Vagina (tissue), 2 donors: Measurements from ENCODE around the gene EXD3.

Source experiments
- CTCF ChIP-seq, 3 experiments: fragments of 450-650 bp in 2 of 3; fragments of 200-600 bp in 1 of 3; sonication (generic) in 1 of 3; IDR thresholded peaks; one replicate each; pipeline ENCODE4 v1.5.1; 2017 to 2019; ENCODE audit warnings: antibody characterized with exemption in 3 of 3, mild to moderate bottlenecking in 2 of 3, moderate library complexity in 2 of 3
- POLR2A ChIP-seq, 2 donors: fragments of 450-650 bp; IDR thresholded peaks; one replicate each; pipeline ENCODE4 v1.6.1; 2017; ENCODE audit warnings: antibody characterized with exemption in 2 of 2, mild to moderate bottlenecking in 2 of 2, moderate library complexity in 2 of 2
- POLR2AphosphoS5 ChIP-seq, 2 donors: sonication (generic); formaldehyde crosslinking; IDR thresholded peaks; one replicate each; pipeline ENCODE4 v1.9.0; 2017; ENCODE audit warnings: antibody characterized with exemption in 2 of 2, mild to moderate bottlenecking in 2 of 2, low read depth in 1 of 2; ENCODE audit not compliant: insufficient read depth in 1 of 2

GRCh38 chr9:137446851-137447471, 24.0 kb upstream of the EXD3 start:
- TF ChIP-seq POLR2AphosphoS5 (IDR thresholded peaks at IDR 0.05; ENCODE audit: insufficient read depth in 1 of 2, low read depth in 1 of 2), result no peak
- no peak for TF ChIP-seq CTCF (IDR thresholded peaks at IDR 0.05)
- TF ChIP-seq POLR2A (IDR thresholded peaks at IDR 0.05), result no peak
